IPS-11a (cell line): Measurements from ENCODE around the gene DYSF.

Experiments
- H3K4me3 ChIP-seq: one replicate; pipeline ENCODE4 v1.5.1; 2013; ENCODE audit warnings: low read depth, low read length, control low read depth

The DYSF gene

GRCh38 chr2:71598526-71598925, 145.2 kb downstream of the DYSF start:
- no peak overlapping the region for H3K4me3 ChIP-seq

- H3K4me3 ChIP-seq: no peak overlapping the region
Measured at GRCh38 chr2:71599038-71599437, 145.7 kb downstream of the DYSF start.

DNA sequence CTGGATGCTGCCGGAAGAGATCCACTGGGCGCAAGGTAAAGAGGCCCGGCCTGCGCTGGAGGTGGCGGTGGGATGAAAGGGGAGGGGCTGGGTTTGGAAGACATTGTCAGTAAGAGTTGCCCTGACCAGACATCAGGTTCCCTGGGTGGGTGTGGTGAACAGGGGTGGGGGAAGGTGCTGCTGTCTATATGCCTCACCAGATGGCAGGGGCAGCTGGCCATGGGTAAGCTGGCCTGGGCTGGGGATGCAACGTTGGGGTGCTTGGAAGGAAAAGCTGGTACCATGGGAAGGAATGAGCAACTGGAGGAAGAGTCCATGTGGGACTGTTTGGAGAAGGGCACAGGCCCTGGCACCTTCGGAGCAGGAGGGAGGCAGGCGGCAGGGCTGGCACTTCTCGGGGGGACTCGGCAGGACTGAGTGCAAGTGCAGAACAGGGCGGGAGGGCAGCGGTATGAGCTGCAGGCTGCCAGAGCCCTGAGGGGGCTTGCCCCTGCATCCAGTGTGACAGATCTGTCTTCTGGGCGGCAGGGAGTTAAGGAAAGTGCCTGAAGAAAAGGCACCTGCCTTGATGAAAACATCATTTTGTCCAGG, 146.4 kb downstream of the DYSF start:
- H3K4me3 ChIP-seq: no peak overlapping the region

GRCh38 chr2:71600555-71600954, 147.2 kb downstream of the DYSF start:
- no peak overlapping the region for H3K4me3 ChIP-seq

DNA sequence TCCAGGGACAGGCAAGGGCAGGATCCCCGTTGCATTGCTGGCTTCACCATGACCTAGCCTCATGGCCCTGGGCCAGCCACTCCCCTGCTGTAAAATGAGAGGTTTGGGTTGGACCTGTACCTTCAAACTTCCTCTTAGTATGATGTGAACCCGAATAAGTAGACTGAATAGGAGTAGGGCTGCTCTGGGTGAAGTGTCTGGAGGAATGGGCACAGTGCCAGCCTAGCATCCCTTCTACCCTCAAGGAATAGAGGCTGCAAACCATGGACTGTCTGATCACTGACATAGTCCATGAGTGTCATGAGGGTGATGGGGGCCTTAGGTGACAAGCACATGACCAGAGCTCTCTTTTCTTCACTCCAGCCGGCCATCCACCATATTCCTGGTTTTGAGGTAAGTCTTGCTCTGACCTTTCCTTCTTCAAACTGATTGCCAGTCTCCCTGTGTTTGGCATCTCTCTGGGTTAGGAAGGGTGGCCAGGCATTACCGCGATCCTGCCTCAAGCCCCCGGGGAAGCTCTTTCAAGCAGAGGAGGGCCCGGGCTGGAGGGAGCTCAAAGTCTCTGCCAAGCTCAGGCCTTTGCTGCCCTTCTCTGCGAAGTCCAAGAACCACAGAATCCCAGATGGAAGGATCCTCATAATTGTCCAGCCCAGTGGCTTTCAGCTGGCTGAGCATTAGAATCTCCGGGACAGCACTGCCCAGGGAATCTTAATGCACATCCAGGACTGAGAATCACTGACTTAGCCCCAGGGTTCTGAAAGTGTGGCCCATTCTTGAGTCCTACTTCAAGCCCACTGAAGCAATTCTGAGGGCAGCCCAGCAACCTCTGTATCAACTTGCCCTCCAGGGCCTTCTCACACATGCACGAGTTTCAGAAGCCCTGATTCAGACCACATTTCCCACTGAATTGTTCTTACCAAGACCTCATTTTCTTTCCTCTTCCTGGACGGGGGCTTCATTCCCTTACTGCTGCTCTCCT, 148.1 kb downstream of the DYSF start:
- H3K4me3 ChIP-seq: no peak overlapping the region

DNA sequence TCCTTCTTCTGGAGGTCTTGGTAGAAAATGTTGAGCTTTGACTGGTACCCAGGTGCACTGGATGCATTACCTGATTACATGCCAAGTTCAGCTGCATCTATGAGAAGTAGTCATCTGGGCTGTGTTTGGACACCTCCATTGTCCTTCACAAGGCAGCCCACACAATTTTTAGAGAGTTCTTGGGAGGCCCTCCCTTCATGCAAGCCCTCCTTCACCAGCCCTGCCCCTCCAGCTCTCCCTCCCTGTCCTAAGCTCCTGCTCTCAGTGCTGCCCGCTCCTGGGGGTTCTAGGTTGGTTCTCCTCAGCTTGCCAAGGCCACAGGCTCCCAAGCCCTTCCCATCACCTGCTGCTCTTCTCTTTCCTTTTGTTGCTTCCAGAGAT, 148.7 kb downstream of the DYSF start:
- no peak overlapping the region for H3K4me3 ChIP-seq

DNA sequence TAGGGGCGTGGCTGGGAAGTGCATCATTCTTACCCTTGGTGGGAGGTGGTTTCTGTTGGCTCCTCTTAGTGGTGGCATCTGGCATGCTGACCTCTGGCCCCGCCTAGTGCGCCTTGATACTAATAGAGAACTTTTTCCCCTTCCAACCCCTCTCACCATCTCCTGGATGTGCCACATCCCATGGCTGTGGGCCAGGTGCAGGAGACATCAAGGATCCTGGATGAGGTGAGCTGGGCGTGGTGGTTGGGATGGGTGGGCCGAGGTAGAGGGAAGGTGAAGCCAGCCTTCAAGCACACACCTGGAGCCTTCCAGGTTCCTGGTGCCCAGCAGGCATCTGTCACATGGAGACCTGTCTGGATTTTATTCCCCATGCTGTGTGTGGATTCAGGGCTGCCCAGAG, 149.2 kb downstream of the DYSF start:
- no peak overlapping the region for H3K4me3 ChIP-seq

DNA sequence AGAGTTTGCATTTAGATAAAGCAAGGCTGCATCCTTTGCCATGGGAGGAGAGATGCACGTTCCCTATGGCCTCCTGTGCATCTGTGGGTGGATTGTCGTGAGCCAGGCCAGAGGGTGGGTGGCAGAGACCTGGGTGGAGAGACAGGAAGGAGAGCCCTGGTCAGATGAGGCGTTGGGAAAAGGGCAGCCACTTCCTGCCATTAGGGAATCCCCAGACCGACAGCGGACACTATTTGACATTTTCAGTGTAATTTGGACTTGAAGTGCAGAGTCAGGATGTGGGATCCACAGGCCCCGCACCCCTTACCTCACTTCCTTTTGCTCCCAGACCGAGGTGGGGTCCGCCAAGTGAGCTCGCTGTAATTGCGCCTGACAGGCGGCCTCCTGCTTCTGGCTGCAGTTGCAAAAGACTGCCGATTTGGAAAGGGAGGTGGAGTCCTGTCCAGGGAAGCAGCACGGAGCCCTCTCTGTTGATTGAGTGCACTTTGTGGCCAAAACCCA, 150.0 kb downstream of the DYSF start:
- H3K4me3 ChIP-seq: no peak overlapping the region

GRCh38 chr2:71603851-71604725, 150.7 kb downstream of the DYSF start:
- no peak overlapping the region for H3K4me3 ChIP-seq

DNA sequence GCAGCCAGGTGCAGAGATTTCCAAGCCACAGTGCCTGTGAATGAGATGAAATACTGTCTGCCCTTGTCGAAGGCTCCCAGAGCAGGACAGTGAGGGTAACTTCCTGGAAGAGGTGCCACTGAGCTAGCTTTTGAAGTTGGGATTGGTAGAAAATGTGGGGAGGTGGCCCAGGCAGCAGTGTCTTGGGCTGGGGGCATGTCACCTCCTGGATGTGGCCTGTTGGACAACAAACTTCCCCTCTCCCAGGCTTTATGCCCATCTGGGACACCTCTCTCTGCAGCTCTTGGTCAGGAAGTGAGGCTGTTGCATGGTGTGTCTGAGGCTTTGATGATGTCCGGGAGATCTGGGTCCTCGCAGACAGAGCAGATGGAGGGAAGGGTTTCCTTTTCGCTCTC, 151.4 kb downstream of the DYSF start:
- H3K4me3 ChIP-seq: no peak overlapping the region

- H3K4me3 ChIP-seq: no peak overlapping the region
Measured at GRCh38 chr2:71605173-71605641, 151.8 kb downstream of the DYSF start.

DNA sequence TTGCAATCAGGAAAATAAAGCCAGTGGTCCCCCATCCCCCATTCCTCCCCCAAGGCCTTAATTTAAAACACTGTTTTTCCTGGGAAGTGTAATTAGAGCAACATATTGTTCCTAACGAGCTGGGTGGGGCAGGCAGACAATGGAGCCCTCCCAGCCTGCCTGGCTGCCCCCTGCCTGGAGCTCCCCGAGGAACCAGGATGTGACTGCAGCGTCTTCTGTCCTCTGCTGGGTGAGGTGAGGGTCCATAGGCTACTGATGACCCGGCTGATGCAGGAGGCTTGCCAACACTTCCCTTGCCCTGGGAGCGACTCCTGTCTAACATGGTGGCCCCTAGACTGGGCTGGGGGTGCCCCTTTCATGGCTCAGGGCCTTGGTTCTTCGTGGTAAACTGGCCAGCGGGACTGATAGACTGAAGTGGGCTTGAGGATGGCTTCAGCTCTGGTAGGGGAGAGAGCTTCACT, 152.4 kb downstream of the DYSF start:
- no peak overlapping the region for H3K4me3 ChIP-seq

GRCh38 chr2:71606244-71606643, 152.9 kb downstream of the DYSF start:
- no peak overlapping the region for H3K4me3 ChIP-seq

GRCh38 chr2:71607151-71607889, 154.0 kb downstream of the DYSF start:
- H3K4me3 ChIP-seq: no peak overlapping the region

DNA sequence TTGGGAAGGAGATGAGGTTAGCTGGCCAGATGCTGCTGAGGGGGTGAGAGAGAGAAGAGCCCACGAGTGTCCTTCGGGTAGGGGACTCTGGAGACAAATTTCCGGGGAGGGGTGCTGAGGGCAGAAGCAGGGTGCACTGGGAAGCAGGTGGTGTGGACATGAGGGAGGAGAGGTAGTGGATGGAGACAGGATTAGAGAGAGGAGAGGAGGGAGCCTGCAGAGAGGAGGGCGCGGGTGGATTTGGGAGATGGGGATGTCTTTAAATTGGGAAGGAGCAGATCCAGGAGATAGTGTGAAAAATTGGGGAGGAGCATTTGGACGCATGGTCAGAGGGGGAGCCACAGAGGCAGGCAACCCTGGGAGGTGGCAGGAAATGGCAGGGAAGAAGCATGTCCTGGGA, 154.7 kb downstream of the DYSF start:
- no peak overlapping the region for H3K4me3 ChIP-seq

GRCh38 chr2:71608441-71608840, 155.1 kb downstream of the DYSF start:
- no peak overlapping the region for H3K4me3 ChIP-seq

GRCh38 chr2:71609029-71609428, 155.7 kb downstream of the DYSF start:
- no peak overlapping the region for H3K4me3 ChIP-seq

DNA sequence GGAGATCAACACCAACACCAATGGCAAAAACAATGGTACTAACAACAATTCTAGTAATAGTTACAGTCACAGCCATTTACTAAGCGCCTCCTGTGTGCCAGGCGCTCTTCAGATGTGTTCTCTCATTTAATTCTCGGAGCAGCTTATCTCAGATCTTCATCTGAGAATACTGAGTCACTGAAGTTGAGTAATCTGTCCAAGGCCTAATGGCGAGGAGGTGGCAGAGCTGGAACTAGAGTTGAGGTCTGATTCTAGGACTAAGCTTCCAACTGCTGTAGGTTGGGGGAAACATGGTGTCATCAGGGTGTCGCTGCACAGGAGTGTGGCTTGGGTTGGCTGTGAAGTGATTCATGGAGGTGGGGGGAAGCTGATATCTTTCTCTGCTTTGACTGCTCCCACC, 156.1 kb downstream of the DYSF start:
- H3K4me3 ChIP-seq: no peak overlapping the region

- no peak overlapping the region for H3K4me3 ChIP-seq
Measured at GRCh38 chr2:71609958-71610357, 156.6 kb downstream of the DYSF start.

GRCh38 chr2:71610671-71611070, 157.3 kb downstream of the DYSF start:
- no peak overlapping the region for H3K4me3 ChIP-seq
